GM21390 (cell line): ENCODE data around the gene CD300LG.
"Not testable (repeated sequence)": the region's sequence is repeated elsewhere in the genome, so short reads cannot be mapped to it uniquely, and the experiment has no call there.

Source experiments
- ATAC-seq: cut with Tn5 transposase; IDR thresholded peaks from one replicate; pipeline ENCODE4 v1.9.1; 2021; ENCODE audit not compliant: unreplicated experiment

The CD300LG gene, protein sequence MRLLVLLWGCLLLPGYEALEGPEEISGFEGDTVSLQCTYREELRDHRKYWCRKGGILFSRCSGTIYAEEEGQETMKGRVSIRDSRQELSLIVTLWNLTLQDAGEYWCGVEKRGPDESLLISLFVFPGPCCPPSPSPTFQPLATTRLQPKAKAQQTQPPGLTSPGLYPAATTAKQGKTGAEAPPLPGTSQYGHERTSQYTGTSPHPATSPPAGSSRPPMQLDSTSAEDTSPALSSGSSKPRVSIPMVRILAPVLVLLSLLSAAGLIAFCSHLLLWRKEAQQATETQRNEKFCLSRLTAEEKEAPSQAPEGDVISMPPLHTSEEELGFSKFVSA

DNA sequence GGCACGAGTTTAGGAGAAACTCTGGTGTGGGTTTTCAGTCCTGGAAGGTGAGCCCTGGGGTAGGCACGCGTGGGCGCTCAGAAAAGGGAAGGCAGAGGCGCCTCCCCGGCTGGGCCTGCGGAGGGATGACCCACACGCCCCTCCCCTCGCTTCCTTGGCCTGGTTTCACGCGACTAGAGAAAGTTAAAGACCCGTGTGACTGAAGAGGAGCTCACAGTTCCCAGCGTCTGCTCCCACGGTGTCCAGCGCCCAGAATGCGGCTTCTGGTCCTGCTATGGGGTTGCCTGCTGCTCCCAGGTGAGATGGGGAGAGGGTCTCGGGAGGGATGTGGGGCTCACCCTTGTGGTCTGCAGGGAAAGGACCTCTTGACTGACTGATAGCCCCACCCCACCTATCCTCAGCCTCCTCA is at the start of gene CD300LG:
CD300LG (plus strand) TSS at position 214 of the 409 bp plus-strand sequence; CDS start at position 255, 41 bp downstream.
- ATAC-seq = no peak

DNA sequence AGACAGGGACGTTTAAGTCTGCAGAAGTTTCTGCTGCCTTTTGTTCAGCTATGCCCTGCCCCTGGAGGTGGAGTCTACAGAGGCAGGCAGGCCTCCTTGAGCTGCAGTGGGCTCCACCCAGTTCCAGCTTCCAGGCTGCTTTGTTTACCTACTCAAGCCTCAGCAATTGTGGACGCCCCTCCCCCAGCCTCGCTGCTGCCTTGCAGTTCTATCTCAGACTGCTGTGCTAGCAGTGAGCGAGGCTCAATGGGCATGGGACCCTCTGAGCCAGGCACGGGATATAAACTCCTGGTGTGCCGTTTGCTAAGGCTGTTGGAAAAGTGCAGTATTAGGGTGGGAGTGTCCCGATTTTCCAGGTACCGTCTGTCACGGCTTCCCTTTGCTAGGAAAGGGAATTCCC is 49.0 kb upstream of the CD300LG start:
- not testable (repeated sequence) for ATAC-seq

DNA sequence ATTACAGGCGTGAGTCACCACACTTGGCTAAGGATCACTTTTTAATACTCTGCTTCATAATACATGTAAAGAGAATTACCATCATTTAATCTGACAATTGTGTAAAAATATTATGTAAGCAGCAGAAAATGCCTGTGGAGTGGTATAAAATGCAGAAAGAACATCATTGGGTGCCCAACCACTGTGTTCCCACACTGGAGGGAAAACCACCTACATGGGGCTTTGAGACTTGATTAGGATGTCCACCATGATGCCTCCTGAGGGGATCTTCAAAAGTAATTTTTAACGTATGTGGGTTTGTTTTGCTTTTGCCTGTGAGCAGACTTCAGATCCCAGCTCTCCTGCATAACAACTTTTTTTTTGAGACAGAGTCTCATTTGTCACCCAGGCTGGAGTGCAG is 47.9 kb upstream of the CD300LG start:
- no peak for ATAC-seq

DNA sequence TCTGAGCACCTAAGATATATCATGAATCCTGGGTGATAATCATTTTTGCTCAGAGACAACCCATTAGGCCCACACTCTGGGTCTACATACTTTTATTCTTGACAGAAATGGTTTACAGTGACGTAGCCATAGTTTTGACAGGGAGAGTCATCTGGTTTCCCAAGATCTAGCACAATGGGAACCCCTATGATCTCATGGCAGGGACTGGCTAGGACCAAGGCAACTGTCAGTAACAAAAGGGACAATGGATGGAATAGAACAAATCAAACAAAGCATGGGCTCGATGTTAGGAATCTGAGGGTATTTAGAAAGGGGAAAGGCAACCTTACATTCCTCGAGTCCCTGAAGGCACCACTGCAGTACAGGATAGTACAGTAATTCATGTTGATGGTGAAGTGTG is 46.2 kb upstream of the CD300LG start:
- no peak for ATAC-seq

DNA sequence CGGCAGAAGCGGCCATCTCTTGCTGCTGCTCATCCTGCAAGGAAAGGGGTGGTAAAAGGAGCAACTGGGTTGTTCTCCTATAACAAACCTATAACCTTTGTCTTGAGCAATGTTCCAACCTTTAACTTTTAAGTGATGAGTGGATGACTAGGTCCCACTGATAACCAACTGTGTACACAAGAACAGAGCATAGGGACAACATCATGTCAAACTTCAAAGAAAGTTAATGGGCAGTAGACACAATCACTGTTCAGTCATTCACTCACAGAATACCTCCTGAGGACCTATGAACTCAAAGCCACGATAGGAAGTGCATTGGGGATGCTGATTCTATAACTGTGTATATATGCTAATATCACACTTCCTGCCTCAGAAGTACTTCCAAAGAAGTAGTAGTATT is 45.1 kb upstream of the CD300LG start:
- no peak for ATAC-seq

DNA sequence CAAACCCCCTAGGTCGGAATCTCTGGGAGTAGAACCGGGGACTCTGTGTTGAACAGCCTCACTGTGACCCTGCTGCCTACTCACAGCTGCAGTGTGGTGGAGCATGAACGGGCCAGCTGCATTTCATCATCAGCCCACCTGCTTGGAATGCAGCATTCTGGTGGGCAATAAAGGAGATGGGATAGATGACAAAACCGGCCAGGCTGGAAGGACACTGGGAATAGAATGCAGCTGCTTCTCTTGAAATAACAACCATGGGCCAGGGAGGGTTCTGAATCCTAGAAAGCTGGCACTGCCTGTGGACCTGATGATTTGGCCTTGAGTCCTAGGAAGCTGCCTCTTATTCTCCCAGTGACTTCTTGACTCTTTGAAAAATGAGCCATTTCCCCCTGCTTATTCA is 43.2 kb upstream of the CD300LG start:
- ATAC-seq = no peak

DNA sequence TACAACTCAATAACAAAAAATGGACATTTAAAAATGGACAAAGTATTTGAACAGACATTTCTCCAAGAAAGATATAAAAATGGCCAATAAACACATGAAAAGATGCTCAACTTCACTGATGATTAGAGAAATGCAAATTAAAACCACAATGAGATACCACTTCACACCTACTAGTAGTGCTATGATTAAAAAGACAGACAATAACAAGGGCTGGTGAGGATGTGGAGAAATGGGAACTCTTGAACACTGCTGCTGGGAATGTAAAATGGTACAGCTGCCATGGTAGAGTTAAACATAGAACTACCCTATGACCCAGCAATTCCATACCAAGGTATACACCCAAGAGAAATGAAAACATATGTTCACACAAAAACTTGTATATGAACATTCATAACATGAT is 41.9 kb upstream of the CD300LG start:
- no peak for ATAC-seq

DNA sequence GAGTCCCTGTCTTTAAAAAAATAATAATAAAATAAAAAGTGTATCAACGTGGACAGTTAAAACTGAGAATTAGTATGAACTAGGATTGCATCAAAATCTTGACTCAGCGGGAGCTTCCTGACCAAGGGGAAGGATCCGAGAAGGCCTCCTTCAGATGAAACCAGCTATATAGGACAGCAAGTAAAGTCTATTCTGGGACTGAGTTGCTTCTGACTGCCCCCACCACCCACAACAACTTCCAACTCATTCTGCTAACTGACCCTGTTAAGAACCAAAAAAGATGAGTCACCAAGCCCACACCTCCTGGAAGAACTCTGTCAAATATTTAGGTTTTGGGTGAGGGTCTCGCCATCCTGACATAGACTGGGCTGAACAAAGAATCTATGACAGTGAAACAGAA is 38.9 kb upstream of the CD300LG start:
- no peak for ATAC-seq

DNA sequence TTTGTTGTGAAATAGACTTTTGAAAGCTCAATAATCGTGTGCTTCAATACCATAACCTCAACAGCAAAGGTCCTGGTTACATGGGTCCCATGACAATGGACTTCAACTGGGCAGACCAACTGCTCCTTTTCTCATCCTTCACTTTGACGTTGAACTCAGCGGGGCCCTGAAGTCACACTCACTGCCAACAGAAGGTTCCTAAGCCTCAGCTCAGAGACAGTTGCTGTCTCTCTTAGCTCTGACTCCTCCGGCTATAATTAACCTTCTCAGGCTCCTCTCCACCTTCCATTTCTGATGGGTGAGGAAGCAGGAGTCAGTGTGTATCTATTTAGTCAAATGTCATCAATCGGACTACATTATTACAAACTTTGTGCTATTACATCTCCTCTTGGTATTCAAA is 37.9 kb upstream of the CD300LG start:
- ATAC-seq = no peak

DNA sequence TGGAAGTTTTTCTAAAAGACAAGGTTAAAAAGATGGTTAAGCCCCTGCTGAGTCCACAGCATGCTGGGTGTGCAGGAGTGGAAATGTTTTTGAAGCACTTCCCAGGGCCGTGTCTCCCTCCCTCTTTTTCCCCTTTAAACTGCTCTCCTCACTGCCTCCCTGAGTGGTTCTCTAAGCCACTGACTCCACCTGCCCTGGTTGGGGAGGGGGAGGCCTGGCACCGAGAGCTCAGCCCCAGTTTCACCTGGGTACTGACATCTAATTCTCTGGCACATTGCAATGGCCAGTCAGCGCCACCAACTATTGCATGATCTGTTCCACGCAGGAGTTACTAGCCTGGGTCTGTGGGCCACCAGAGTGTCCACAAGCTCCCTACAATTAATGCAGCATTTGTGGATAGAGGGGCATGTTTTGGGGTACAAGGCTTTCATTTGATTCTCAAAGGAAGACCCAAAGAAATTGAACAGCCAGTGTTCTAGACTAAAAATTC is 36.7 kb upstream of the CD300LG start:
- ATAC-seq = no peak

DNA sequence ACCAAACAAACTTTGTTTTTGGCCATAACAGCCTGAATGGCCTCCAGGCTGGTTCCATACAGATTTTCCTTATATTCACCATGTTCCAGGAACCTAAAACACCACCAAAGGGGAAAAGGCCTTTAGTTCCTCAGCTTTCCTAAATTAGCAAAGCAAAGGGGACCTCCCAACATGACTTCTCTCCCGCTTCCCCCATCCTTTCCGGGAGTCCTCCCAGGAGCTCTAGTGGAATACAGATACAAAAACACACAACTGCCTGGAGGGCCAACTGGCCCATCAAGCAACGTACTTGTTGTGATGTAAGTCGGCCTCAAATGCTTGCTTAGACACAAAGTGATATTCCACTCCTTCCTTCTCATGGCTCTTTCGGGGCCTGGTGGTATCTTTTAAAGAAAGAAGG is 36.2 kb upstream of the CD300LG start:
- no peak for ATAC-seq

DNA sequence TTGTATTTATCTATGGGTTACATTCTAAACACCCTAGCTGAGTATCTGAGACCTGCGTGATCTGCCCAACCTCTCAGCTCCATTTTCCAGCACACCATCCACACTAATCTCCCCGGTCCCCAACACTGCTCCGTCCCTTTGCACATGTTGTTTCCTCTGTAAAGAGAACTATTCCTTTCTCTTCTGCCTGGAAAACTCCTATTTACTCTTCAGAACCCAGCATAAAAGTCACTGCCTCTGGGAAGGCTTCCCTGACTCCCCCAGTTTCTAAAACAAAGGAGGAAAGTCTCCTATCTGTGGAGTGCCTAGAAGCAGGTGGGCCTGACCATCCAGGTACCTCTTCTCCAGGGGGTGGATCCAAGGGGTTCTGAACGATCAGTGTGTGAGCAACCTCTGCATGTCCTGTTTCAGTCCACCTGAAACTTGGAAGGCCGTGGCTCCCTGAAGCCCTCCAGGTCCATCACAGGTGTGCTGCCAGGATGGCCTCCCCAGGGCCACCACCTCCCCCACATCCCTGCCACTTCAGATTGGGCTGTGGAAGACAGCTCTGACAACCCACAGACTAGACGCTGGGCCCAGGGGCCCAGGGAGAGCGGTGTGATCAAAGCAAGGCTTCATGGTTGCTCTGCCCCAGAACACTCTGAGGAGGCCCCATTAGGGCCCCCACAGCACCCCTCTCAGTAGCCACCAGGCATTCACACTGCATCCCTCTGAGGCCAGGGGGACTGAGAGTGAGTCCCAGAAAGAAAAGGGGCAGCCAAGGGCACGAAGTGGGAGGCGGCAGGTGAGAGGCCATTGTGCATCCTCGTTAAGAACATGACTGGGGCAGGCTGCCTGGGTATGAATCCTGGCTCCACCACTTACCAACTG is 34.3 kb upstream of the CD300LG start:
- no peak for ATAC-seq

DNA sequence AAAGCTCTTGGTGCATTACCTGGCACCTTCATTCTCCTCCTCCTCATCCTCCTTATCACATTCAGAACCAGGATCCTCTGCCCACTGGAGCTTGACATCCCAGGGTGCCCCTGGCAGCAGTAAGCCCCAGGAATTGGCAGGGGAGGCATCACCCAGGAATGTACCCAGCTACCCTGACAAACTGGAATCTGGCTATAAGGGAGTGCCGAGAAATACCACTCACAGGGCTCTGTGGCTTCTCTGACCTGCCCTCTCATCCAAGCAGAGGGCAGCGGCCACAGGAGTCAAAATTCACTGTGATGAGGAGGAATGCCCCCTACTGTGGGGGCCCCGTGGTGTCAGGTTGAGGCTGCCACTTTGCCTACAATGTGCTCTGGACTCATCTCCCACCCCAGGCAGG is 33.6 kb upstream of the CD300LG start:
- ATAC-seq = no peak

DNA sequence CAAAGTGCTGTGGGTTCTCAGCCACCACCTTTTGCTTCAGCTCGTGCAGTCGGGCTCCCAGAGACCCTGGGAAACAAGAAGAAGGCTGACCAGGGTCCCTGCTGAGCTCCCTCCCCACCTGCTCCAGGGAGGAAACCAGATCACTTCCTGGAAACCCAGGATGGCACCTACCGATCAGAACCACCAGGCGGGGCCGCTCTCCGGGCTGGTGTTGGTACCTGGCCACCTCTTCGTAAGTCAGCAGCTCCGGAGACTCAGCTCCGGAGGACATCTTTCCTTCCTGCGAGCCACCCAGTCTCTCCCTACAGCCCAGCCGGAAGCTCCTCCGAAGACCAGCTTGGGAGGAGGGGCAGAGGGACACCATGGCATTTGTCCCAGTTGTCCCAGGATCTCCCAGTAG is 33.0 kb upstream of the CD300LG start:
- no peak for ATAC-seq

DNA sequence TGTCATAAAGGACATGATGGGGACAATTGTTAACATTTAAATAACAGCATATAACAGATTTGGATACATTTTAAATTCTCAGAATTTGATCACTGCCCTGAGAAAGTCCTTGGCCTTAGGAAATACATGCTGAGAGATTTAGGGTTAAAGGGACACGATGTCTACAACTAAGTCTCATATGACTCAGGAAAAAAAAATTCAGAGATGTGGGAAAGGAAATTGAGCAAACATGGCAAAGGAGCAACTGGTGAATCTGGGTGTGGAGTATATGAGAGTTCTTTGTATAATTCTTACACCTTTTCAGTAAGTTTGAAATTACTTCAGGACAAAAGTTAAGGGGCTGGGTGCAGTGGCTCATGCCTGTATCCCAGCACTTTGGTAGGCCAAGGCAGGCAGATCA is 32.3 kb upstream of the CD300LG start:
- ATAC-seq = no peak

DNA sequence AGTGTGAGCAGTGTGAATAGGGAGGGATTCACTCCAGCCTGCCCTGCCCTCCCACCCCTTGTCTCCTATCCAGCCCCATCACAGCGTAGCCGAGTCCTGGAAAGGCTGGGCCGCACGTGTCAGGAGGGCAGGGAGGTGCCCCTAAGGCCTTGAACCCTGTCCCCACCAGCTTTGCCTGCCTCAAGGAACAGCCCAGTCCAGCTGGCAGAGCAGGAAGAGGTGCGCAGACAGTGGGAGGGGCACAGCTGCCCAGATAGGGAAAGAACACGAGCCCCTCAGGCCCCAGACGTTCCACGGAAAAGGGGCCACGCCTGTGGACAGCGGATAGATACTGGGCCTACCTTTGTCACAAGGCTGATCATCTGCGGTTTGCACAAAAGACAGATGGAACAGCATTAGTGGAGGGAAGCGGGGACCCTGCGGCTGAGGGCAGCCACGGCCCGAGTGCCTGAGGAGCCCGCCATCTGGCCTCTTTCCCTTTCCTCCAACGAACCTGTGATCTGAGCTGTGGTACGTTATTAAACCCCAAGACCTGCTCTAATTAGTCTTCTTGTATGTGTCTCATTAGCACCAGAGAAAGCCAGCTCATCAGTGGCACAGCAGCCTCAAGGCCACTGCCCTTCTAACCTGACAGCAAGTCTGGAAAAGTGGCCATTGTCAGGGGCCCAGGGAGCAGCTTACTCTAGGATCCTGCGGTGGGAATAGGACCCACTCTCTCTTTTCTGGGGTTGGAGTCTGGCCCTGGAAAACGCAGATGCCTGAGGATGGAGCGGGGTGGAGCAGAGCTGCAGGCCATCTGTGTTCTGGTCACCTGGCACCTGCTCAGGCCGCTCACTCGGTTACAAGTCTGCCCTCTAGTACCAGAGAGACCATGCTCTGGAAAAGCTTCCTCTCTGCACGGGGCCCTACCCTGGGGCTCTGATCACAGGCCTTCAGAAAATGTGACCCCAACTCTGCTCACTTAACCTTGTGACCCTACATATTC is 30.3 kb upstream of the CD300LG start:
- no peak for ATAC-seq

DNA sequence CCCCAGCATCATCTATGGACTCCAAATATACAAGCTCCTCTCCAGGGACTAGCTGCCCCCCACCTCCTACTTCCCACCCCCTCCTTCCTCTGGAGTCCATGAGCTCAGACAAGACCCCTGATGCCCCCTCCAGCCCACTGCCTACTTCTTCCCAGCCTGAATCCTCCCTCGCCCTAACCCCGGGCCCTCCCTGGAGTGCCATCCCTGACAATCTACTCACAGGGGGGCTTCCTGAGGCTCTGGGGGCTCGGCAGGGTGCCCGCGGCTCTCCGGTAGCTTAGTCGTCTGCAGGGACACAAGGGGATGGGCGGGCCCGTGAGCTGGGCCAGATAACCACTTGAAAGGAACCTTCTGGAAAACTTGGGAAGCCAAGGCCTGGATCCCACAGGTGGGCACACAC is 29.1 kb upstream of the CD300LG start:
- ATAC-seq = no peak

DNA sequence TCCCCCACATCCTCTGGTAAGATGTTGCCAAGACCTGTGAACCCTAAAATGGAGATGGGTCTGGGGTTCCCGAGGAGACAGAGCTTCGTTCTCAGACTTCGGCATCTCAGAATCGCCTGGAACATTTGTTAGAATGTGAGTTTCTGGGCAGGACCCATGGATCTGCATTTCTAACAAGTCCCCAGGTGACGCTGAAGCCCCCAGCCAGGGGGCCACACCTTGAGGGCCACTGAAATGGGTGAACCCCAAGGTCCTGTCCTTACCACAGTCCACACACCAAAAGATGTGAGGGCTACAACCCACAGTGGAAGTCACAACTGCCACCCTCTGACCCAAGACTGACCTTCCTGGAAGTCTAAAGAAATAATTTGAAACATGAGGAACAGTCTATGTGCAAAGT is 28.0 kb upstream of the CD300LG start:
- no peak for ATAC-seq

DNA sequence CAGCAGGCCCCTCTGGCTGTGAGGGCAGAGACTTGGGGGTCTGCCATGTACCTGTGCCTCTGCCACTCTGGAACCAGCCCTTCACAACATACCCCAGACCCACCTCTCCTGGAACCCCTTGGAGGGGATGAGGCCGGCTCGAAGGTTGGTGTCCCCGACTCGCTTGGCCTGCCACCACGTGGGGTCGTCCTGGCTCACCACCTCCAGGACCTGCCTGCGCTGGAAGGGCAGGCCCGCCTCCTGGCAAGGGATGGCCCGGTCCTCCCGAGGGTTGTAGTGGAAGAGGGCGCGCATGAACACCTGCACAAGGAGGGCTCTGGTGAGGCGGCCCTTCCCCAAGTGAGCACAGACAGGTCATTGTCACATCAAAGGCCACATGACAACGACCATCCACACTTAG is 26.2 kb upstream of the CD300LG start:
- ATAC-seq = no peak

DNA sequence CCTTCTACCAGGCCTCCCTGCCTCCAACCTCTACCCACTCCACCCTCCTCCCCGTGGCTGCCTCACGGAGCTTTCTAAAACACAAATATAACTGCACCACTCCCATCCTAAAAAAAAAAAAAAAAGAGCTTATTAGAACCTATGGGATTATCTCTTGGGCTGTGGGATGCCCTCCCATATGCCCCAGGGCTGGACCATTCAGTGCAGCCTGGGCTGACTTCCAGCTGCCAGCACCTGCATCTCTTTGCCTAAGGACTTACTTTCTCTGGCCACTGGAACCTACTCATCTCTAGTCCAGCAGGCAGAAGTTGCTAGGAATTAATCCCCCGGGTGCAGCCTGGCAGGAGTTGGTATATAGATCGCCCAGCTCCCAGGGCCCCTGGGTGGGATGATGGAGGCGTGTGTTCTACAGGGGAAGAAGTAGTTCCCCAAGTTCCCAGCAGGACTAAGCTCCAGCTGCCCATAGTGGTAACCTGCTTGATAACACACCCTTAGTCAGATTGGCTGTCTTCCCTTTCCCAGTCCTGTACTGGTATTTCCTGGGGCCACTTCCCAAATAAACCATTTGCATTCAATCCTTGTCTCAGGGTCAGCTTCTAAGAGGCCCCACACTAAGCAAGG is 24.3 kb upstream of the CD300LG start:
- ATAC-seq = no peak
